ENCODE data around the gene PPP2R2B. TPM values are rescaled to one million over a fixed set of nuclear protein-coding genes. Genes with fewer than 3 reads are reported as not detected.

The PPP2R2B gene
- total and polyA plus RNA-seq, 4 donors, result 2.0 to 27.3 (median 12.0) TPM

GRCh38 chr5:146778795-146779194 lies 99.8 kb downstream of the PPP2R2B start:
- DNase-seq (no peak), ATAC-seq (ENCODE audit: low FRiP score) (no peak)
- 27 to 35% methylated on average over 3 of the region's 3 CpGs for WGBS, 2 donors
- Histone ChIP-seq H3K4me3 (ENCODE audit: low read length in 2 of 2) (no peak overlapping the region), H3K9me3 (ENCODE audit: control insufficient read depth, low read length) (no peaks in the 10 kb centered on the region), H3K36me3 (ENCODE audit: control insufficient read depth in 1 of 2, insufficient read depth in 2 of 2, low read length in 1 of 2) (no peaks in the 10 kb centered on the region), H3K27me3 (ENCODE audit: control insufficient read depth in 1 of 2, insufficient read depth in 2 of 2, low read length in 1 of 2) (no peaks in the 10 kb centered on the region), H3K27ac (ENCODE audit: low read depth in 1 of 2, low read length in 2 of 2) (no peak overlapping the region), H3K4me1 (ENCODE audit: control insufficient read depth in 1 of 2, insufficient read depth in 2 of 2, low read length in 2 of 2) (peaks cover 0 to 2% of the 10 kb centered on the region in 2 donors)
- intact Hi-C loops (cut with DNase I), result no loop called here

GRCh38 chr5:146778261-146778660 lies 100.3 kb downstream of the PPP2R2B start:
- no peaks in the 10 kb centered on the region for H3K27me3 ChIP-seq (ENCODE audit: control insufficient read depth in 1 of 2, insufficient read depth in 2 of 2, low read length in 1 of 2)
- DNase-seq (no peak), ATAC-seq (ENCODE audit: low FRiP score) (no peak)
- no peak overlapping the region for H3K4me3 ChIP-seq (ENCODE audit: low read length in 2 of 2)
- intact Hi-C loops (cut with DNase I), result no loop called here
- no peaks in the 10 kb centered on the region for H3K36me3 ChIP-seq (ENCODE audit: control insufficient read depth in 1 of 2, insufficient read depth in 2 of 2, low read length in 1 of 2)
- no peak overlapping the region for H3K27ac ChIP-seq (ENCODE audit: low read depth in 1 of 2, low read length in 2 of 2)
- H3K4me1 ChIP-seq (ENCODE audit: control insufficient read depth in 1 of 2, insufficient read depth in 2 of 2, low read length in 2 of 2), result peaks cover 0 to 2% of the 10 kb centered on the region in 2 donors
- no peaks in the 10 kb centered on the region for H3K9me3 ChIP-seq (ENCODE audit: control insufficient read depth, low read length)

DNA sequence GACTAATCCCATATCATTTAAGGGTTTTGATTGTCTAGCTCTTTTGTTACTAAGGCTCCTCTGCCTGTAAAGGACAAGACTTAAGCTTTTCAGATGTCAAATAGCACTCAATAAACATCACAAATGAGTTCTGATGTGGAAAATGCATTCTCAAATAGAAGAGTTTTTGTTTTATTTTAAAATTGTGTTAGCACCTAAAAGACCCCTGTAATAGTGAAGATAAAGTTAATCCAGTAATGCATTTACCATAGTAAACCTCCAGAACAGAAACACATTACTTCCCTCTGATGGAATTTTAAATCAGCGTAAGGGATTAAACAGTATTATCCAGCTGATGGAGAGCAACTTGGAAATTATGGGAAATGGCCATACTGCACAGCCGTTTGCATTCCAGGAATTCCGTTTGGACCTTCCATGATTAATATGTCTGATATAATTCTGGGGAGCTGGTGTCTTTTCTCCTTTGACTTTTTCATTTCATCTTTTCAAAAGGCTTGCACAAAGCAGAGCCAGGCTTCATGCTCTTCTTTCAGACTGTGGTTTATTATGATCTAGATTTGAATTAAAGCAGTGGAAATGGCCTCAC lies 105.6 kb downstream of the PPP2R2B start:
- Histone ChIP-seq H3K9me3 (ENCODE audit: control insufficient read depth, low read length) (no peaks in the 10 kb centered on the region), H3K4me3 (ENCODE audit: low read length in 2 of 2) (no peak overlapping the region), H3K27me3 (ENCODE audit: control insufficient read depth in 1 of 2, insufficient read depth in 2 of 2, low read length in 1 of 2) (no peaks in the 10 kb centered on the region), H3K36me3 (ENCODE audit: control insufficient read depth in 1 of 2, insufficient read depth in 2 of 2, low read length in 1 of 2) (no peaks in the 10 kb centered on the region), H3K4me1 (ENCODE audit: control insufficient read depth in 1 of 2, insufficient read depth in 2 of 2, low read length in 2 of 2) (no peaks in the 10 kb centered on the region), H3K27ac (ENCODE audit: low read depth in 1 of 2, low read length in 2 of 2) (no peak overlapping the region)
- WGBS, 2 donors, result 15 to 34% methylated on average over 3 of the region's 3 CpGs
- DNase-seq (no peak), ATAC-seq (ENCODE audit: low FRiP score) (no peak)
- intact Hi-C loops (cut with DNase I), result no loop called here

- WGBS, 2 donors, result 79 to 84% methylated on average over 3 of the region's 3 CpGs
These were observed 107.6 kb downstream of the PPP2R2B start for GRCh38 chr5:146770980-146771379.

GRCh38 chr5:146770546-146770945 lies 108.0 kb downstream of the PPP2R2B start:
- Histone ChIP-seq H3K27ac (ENCODE audit: low read depth in 1 of 2, low read length in 2 of 2) (no peak overlapping the region), H3K36me3 (ENCODE audit: control insufficient read depth in 1 of 2, insufficient read depth in 2 of 2, low read length in 1 of 2) (no peaks in the 10 kb centered on the region), H3K27me3 (ENCODE audit: control insufficient read depth in 1 of 2, insufficient read depth in 2 of 2, low read length in 1 of 2) (no peaks in the 10 kb centered on the region), H3K4me1 (ENCODE audit: control insufficient read depth in 1 of 2, insufficient read depth in 2 of 2, low read length in 2 of 2) (no peaks in the 10 kb centered on the region), H3K9me3 (ENCODE audit: control insufficient read depth, low read length) (no peaks in the 10 kb centered on the region), H3K4me3 (ENCODE audit: low read length in 2 of 2) (no peak overlapping the region)
- ATAC-seq (ENCODE audit: low FRiP score) (no peak), DNase-seq (no peak)
- intact Hi-C loops (cut with DNase I), result no loop called here
- 49 to 54% methylated on average over 2 of the region's 2 CpGs for WGBS, 2 donors

More at GRCh38 chr5:146770980-146771379, 107.6 kb downstream of the PPP2R2B start:
- intact Hi-C loops (cut with DNase I), result no loop called here
- no peak overlapping the region for H3K27ac ChIP-seq (ENCODE audit: low read depth in 1 of 2, low read length in 2 of 2)
- DNase-seq (no peak), ATAC-seq (ENCODE audit: low FRiP score) (no peak)
- no peaks in the 10 kb centered on the region for H3K4me1 ChIP-seq (ENCODE audit: control insufficient read depth in 1 of 2, insufficient read depth in 2 of 2, low read length in 2 of 2)
- H3K36me3 ChIP-seq (ENCODE audit: control insufficient read depth in 1 of 2, insufficient read depth in 2 of 2, low read length in 1 of 2), result no peaks in the 10 kb centered on the region
- H3K9me3 ChIP-seq (ENCODE audit: control insufficient read depth, low read length), result no peaks in the 10 kb centered on the region
- no peaks in the 10 kb centered on the region for H3K27me3 ChIP-seq (ENCODE audit: control insufficient read depth in 1 of 2, insufficient read depth in 2 of 2, low read length in 1 of 2)
- H3K4me3 ChIP-seq (ENCODE audit: low read length in 2 of 2), result no peak overlapping the region

- Histone ChIP-seq H3K9me3 (ENCODE audit: control insufficient read depth, low read length) (no peaks in the 10 kb centered on the region), H3K36me3 (ENCODE audit: control insufficient read depth in 1 of 2, insufficient read depth in 2 of 2, low read length in 1 of 2) (no peaks in the 10 kb centered on the region), H3K4me1 (ENCODE audit: control insufficient read depth in 1 of 2, insufficient read depth in 2 of 2, low read length in 2 of 2) (no peaks in the 10 kb centered on the region), H3K4me3 (ENCODE audit: low read length in 2 of 2) (no peak overlapping the region), H3K27me3 (ENCODE audit: control insufficient read depth in 1 of 2, insufficient read depth in 2 of 2, low read length in 1 of 2) (no peaks in the 10 kb centered on the region), H3K27ac (ENCODE audit: low read depth in 1 of 2, low read length in 2 of 2) (no peak overlapping the region)
- WGBS, 2 donors, result 77 to 86% methylated on average over 3 of the region's 3 CpGs
- no peak for ATAC-seq (ENCODE audit: low FRiP score)
- intact Hi-C loops (cut with DNase I), result no loop called here
- no peak for DNase-seq
These were observed 111.0 kb downstream of the PPP2R2B start for GRCh38 chr5:146767534-146767933.

- ATAC-seq (ENCODE audit: low FRiP score), result no peak
- Histone ChIP-seq H3K4me3 (ENCODE audit: low read length in 2 of 2) (no peak overlapping the region), H3K27me3 (ENCODE audit: control insufficient read depth in 1 of 2, insufficient read depth in 2 of 2, low read length in 1 of 2) (no peaks in the 10 kb centered on the region), H3K36me3 (ENCODE audit: control insufficient read depth in 1 of 2, insufficient read depth in 2 of 2, low read length in 1 of 2) (no peaks in the 10 kb centered on the region), H3K9me3 (ENCODE audit: control insufficient read depth, low read length) (no peaks in the 10 kb centered on the region), H3K27ac (ENCODE audit: low read depth in 1 of 2, low read length in 2 of 2) (no peak overlapping the region), H3K4me1 (ENCODE audit: control insufficient read depth in 1 of 2, insufficient read depth in 2 of 2, low read length in 2 of 2) (no peaks in the 10 kb centered on the region)
- WGBS, 2 donors, result 64 to 72% methylated on average over 1 of the region's 1 CpG
- intact Hi-C loops (cut with DNase I), result no loop called here
- DNase-seq, result no peak
These were observed 112.5 kb downstream of the PPP2R2B start for GRCh38 chr5:146766013-146766412.

DNA sequence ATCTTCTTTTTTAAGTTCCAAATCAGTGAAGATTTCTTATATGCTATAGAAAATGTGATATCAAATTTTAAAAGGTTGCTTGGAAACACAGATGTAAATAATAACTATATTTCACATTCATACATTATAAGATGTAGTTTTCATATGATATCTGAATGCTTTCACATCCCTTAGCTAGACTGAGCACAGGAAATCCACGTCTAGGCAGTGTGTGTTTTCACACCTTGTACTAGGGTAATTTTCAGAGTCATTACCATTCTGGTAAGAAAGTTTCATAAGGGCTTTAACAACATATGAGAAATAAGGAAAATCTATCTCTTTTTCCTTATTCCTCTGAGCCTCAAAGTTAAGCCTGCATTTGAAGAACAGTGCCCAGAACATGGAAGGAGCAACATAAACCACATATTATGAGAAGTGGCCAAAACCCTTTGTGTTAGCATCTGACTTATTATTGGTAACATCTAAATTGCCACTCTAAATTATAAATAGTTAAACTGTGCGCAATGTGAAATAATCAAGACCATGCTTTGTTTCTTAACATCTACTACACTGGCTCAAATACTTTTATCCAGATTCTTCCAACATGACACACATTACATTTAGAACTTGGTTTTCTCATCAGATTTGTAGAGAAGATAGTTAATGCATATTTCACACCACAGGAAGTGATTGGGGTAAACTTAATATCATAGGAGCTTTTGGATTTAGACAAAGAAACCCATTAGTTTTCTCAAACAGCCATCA lies 113.3 kb downstream of the PPP2R2B start:
- Histone ChIP-seq H3K4me3 (ENCODE audit: low read length in 2 of 2) (no peak overlapping the region), H3K4me1 (ENCODE audit: control insufficient read depth in 1 of 2, insufficient read depth in 2 of 2, low read length in 2 of 2) (no peaks in the 10 kb centered on the region), H3K27ac (ENCODE audit: low read depth in 1 of 2, low read length in 2 of 2) (no peak overlapping the region), H3K36me3 (ENCODE audit: control insufficient read depth in 1 of 2, insufficient read depth in 2 of 2, low read length in 1 of 2) (no peaks in the 10 kb centered on the region), H3K9me3 (ENCODE audit: control insufficient read depth, low read length) (no peaks in the 10 kb centered on the region), H3K27me3 (ENCODE audit: control insufficient read depth in 1 of 2, insufficient read depth in 2 of 2, low read length in 1 of 2) (no peaks in the 10 kb centered on the region)
- intact Hi-C loops (cut with DNase I), result no loop called here
- ATAC-seq (ENCODE audit: low FRiP score) (no peak), DNase-seq (no peak)
- WGBS, 2 donors, result 57 to 59% methylated on average over 2 of the region's 2 CpGs

DNA sequence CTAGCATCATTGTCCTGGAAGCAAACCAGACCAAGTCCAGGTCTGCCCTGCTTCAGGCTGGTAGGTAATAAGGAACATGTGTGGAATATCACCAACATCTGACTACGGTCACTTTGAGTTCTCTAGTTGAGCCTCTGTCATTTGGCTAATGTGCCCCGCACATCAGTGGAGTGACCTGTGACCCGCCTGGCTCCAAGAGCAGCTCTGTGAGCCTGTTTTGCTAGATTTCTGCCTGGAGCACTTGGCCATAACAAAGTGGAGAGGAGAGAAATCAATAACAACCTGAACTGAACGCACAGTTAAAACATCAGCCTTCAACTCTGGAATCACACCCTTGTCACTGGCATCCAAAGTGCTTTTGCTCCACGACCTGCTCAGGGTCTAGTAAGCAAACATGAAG lies 115.7 kb downstream of the PPP2R2B start:
- Histone ChIP-seq H3K4me1 (ENCODE audit: control insufficient read depth in 1 of 2, insufficient read depth in 2 of 2, low read length in 2 of 2) (peaks cover 3 to 4% of the 10 kb centered on the region in 2 donors), H3K27me3 (ENCODE audit: control insufficient read depth in 1 of 2, insufficient read depth in 2 of 2, low read length in 1 of 2) (no peaks in the 10 kb centered on the region), H3K27ac (ENCODE audit: low read depth in 1 of 2, low read length in 2 of 2) (no peak overlapping the region), H3K36me3 (ENCODE audit: control insufficient read depth in 1 of 2, insufficient read depth in 2 of 2, low read length in 1 of 2) (no peaks in the 10 kb centered on the region), H3K9me3 (ENCODE audit: control insufficient read depth, low read length) (no peaks in the 10 kb centered on the region), H3K4me3 (ENCODE audit: low read length in 2 of 2) (no peak overlapping the region)
- intact Hi-C loops (cut with DNase I), result no loop called here
- ATAC-seq (ENCODE audit: low FRiP score) (no peak), DNase-seq (no peak)
- 30 to 49% methylated on average over 5 of the region's 5 CpGs for WGBS, 2 donors

Measured in aorta (tissue), 5 donors.